A549 (cell line): ENCODE measurements around the gene STN1. TPM values are rescaled to one million over a fixed set of nuclear protein-coding genes. Genes with fewer than 3 reads are reported as not detected.

Source experiments
- ATAC-seq, 2 experiments: fragments of 200-7000 bp in 1 of 2; fragments of >200 bp in 1 of 2; cut with Nextera tagmentation in 1 of 2; cut with Tn5 transposase in 1 of 2; 3 replicates each; pipeline versions ENCODE4 v1.8.0 to v1.9.1; 2018 to 2020; ENCODE audit warnings: mild to moderate bottlenecking in 1 of 2, moderate library complexity in 1 of 2
- CTCF ChIA-PET: fragments of 300-600 bp; sonication (Branson Sonifier 250); formaldehyde crosslinking; extraction: SDS; loops from one replicate; lab custom pipeline; 2021; ENCODE audit warnings: antibody characterized with exemption, inconsistent platforms; lab: Yijun Ruan, JAX
- POLR2A ChIA-PET: fragments of 350-600 bp; formaldehyde crosslinking; extraction: SDS; loops from one replicate; lab custom pipeline; 2021; ENCODE audit warnings: antibody characterized with exemption, inconsistent platforms; lab: Yijun Ruan, JAX
- DNase-seq, 2 experiments: peaks; one replicate each; pipeline versions ENCODE4 v3.0.0 to v3.0.0-alpha.2; 2011 to 2016; ENCODE audit warnings: low read depth in 1 of 2, low spot score in 1 of 2
- FAIRE-seq: peaks from 2 replicates; lab custom pipeline; 2011; peaks lifted over from hg19 to GRCh38; lab: Jason Lieb, UNC
- H3K27ac ChIP-seq, 2 experiments: fragments of >200 bp; sonication (Bioruptor Twin); formaldehyde crosslinking; 3 replicates each; pipeline ENCODE4 v1.5.1; 2016 to 2017
- H3K4me1 ChIP-seq: fragments of >200 bp; sonication (Bioruptor Twin); formaldehyde crosslinking; 3 replicates; pipeline ENCODE4 v1.6.1; 2016
- H3K4me2 ChIP-seq: fragments of >200 bp; sonication (Bioruptor Twin); formaldehyde crosslinking; 3 replicates; pipeline ENCODE4 v1.6.1; 2016
- H3K4me3 ChIP-seq: fragments of >200 bp; sonication (Bioruptor Twin); formaldehyde crosslinking; 3 replicates; pipeline ENCODE4 v1.5.1; 2016
- H3K9me3 ChIP-seq: fragments of >200 bp; sonication (Bioruptor Twin); formaldehyde crosslinking; 3 replicates; pipeline ENCODE4 v1.6.1; 2016
- FOSB ChIP-seq: fragments of 250-450 bp; sonication (Bioruptor Pico); IDR thresholded peaks from 2 replicates; pipeline ENCODE4 v1.5.0; 2020; ENCODE audit warnings: mild to moderate bottlenecking, moderate library complexity
- FOSL2 ChIP-seq, 2 experiments: fragments of 450-650 bp in 1 of 2; fragments of >200 bp in 1 of 2; sonication (Bioruptor Twin) in 1 of 2; formaldehyde crosslinking; IDR thresholded peaks; 2 replicates each; pipeline versions ENCODE4 v1.5.0 to v1.6.1; 2016 to 2020; ENCODE audit warnings: mild to moderate bottlenecking in 1 of 2, moderate library complexity in 1 of 2
- HOXA7 ChIP-seq: fragments of 250-450 bp; sonication (Bioruptor Pico); IDR thresholded peaks from 2 replicates; pipeline ENCODE4 v1.5.0; 2020; ENCODE audit warnings: mild to moderate bottlenecking, moderate library complexity
- HOXB13 ChIP-seq: fragments of 250-450 bp; sonication (Bioruptor Pico); IDR thresholded peaks from 2 replicates; pipeline ENCODE4 v1.5.0; 2020; ENCODE audit warnings: low read depth, mild to moderate bottlenecking, moderate library complexity
- JUN ChIP-seq, 2 experiments: fragments of >200 bp; sonication (Bioruptor Twin); formaldehyde crosslinking; IDR thresholded peaks; 2 replicates in 1 of 2; 3 replicates in 1 of 2; pipeline ENCODE4 v1.6.1; 2016 to 2017
- RAD21 ChIP-seq, 2 experiments: fragments of >200 bp in 1 of 2; sonication (Bioruptor Twin) in 1 of 2; formaldehyde crosslinking in 1 of 2; IDR thresholded peaks in 1 of 2; conservative IDR thresholded peaks in 1 of 2; 2 replicates in 1 of 2; 3 replicates in 1 of 2; pipeline ENCODE4 v1.6.1; 2012 to 2018; ENCODE audit warnings: inconsistent platforms in 1 of 2
- RCOR1 ChIP-seq: fragments of 150-350 bp; IDR thresholded peaks from 2 replicates; pipeline ENCODE4 v1.6.1; 2014; ENCODE audit warnings: antibody characterized with exemption, low read length, low read depth
- WGBS: methylation state at CpG from one replicate; pipeline ENCODE4 v1.1.6; 2017; ENCODE audit errors: missing lambda C conversion rate; 5-methylcytosine and 5-hydroxymethylcytosine counted together
- polyA plus RNA-seq, 4 experiments: library from polyadenylated mRNA; depleted of rRNA in 3 of 4; stranded (reverse); fragments of >200 nt; fragmentation: RNase III in 1 of 4; extraction: RNeasy Plus Mini Kit Qiagen cat#74134 plus additional on column Dnase treatment in 1 of 4; gene quantifications; 2 replicates in 3 of 4; 3 replicates in 1 of 4; pipeline ENCODE4 v1.2.3, GENCODE V29; 2011 to 2017

Gene STN1
- polyA plus RNA-seq, 2 of the 4 experiments (the other 2 are of a cell fraction), result 17.1 to 34.5 TPM

DNA sequence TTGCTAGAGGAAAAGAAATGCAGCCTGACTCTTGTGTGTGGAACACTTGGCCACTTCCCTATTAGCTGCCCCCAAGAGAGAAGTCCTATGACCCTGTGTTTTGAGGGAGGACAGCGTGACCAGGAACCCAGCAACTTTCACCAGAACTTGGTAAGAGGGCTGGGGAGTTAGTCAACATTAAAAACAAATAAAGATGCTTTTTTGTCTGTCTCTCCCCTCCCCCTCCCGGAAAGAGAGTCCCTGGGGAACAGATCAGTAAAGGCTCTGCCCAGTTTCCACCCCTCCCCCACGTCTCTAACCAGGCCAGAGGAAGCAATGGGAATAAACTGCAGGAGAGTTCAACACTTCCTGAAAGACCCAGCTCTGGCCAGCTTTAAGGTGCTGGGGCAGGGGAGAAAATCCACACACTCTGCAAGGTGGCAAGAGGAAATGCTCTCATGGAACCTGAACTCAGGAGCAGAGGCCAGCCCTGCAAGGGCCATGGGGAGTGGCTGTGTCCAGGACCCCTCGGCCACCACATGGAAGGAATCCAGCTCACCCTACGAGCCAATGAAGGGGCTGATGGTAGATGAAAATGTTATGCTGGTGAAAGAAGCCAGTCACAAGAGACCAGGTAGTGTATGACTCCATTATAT, 84.1 kb downstream of the STN1 start:
- H3K4me1 ChIP-seq, result peaks cover 35% of the 10 kb centered on the region
- 0 out of 3 replicates have a peak, but pooled peaks cover 4% of the 10 kb centered on the region for H3K9me3 ChIP-seq
- ChIA-PET POLR2A (interaction anchor here (1.0 kb wide), 1 partner anchor 75 kb away, joined by 3 read pairs; no protein-coding TSS in a partner anchor), CTCF (interaction anchor here (1.0 to 3.0 kb wide), 5 partner anchors 9 to 121 kb away, joined by 3 to 12 read pairs (median 4); no protein-coding TSS in a partner anchor)
- FAIRE-seq, result no peak
- 24% methylated on average over 5 of the region's 5 CpGs for WGBS
- peak overlapping the region; percentile 72 to 81 for H3K27ac ChIP-seq
- peak overlapping the region; percentile 75 for H3K4me2 ChIP-seq
- ATAC-seq, result peak; percentile 51 to 78; a peak in 4 of 6 replicates
- 0 out of 3 replicates have a peak overlapping the region, but pooled peaks have one; percentile 8 for H3K4me3 ChIP-seq
- peak in 1 of 2 experiments; percentile 28; a peak in 1 of 5 replicates for TF ChIP-seq RAD21 (conservative IDR thresholded peaks at IDR 0.05 in 1 of 2, IDR thresholded peaks at IDR 0.05 in 1 of 2)
- TF ChIP-seq HOXB13 (CRISPR knock-in tag), result no peak
- peak; percentile 29 to 76 for DNase-seq

DNA sequence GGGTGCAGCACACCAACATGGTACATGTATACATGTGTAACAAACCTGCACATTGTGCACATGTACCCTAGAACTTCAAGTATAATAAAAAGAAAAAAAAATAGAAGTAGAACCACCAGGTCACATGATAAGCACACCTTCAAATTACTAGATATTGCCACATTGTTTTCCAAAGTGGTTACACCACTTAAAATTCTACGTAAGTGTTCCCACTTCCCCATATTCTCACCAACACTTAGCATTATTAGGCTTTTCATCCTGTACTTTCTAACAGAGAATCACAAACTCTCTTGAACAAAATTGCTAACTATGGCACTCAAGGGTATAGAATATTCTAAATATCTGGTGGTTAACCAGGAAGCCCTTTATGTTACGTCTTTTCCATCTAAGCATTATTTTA, 85.2 kb downstream of the STN1 start:
- TF ChIP-seq RCOR1 (no peak), JUN (IDR thresholded peaks at IDR 0.05) (no peak), FOSL2 (IDR thresholded peaks at IDR 0.05) (no peak), FOSL2 (CRISPR knock-in tag; IDR thresholded peaks at IDR 0.05) (no peak), FOSB (no peak), HOXA7 (CRISPR knock-in tag) (no peak)
- TF ChIP-seq, all 56 proteins: peak for 0
- POLR2A ChIA-PET, result no interaction called here
- Histone ChIP-seq H3K27ac (peak overlapping the region in 1 of 2 experiments; percentile 81; a peak in 2 of 6 replicates), H3K4me3 (no peak overlapping the region), H3K9me3 (0 out of 3 replicates have a peak, but pooled peaks cover 4% of the 10 kb centered on the region), H3K4me2 (no peak overlapping the region), H3K4me1 (peaks cover 42% of the 10 kb centered on the region)
- no peak for DNase-seq
- WGBS, result 94% methylated on average over 2 of the region's 2 CpGs
- ATAC-seq, result no peak
- CTCF ChIA-PET, result interaction anchor here (1.0 to 3.0 kb wide), 3 partner anchors 10 to 120 kb away, joined by 4 to 12 read pairs (median 5); no protein-coding TSS in a partner anchor
- FAIRE-seq, result no peak

Other genes with a start within 250 kb of the STN1 start
- gene SH3PXD2A, start 62.6 kb downstream of the STN1 start, polyA plus RNA-seq (2011; rRNA removed), result 3.9 and 6.2 TPM in 2 replicates
- gene SH3PXD2A, start 62.6 kb downstream of the STN1 start, polyA plus RNA-seq (2017; fragmentation: RNase III; extraction: RNeasy Plus Mini Kit Qiagen cat#74134 plus additional on column Dnase treatment), result 1.4 to 2.4 TPM (median 1.7 TPM) in 3 replicates
- gene SLK, start 49.0 kb upstream of the STN1 start, polyA plus RNA-seq (2011; rRNA removed), result 26.7 and 29.2 TPM in 2 replicates
- 20.5 to 23.3 TPM (median 23.2 TPM) in 3 replicates for gene SLK, start 49.0 kb upstream of the STN1 start, polyA plus RNA-seq (2017; fragmentation: RNase III; extraction: RNeasy Plus Mini Kit Qiagen cat#74134 plus additional on column Dnase treatment)
- 0.91 and 1.3 TPM in 2 replicates for gene COL17A1, start 167.7 kb upstream of the STN1 start, polyA plus RNA-seq (2011; rRNA removed)
- gene COL17A1, start 167.7 kb upstream of the STN1 start, polyA plus RNA-seq (2017; fragmentation: RNase III; extraction: RNeasy Plus Mini Kit Qiagen cat#74134 plus additional on column Dnase treatment), result 1.5 to 1.7 TPM (median 1.6 TPM) in 3 replicates
- gene SFR1, start 204.0 kb upstream of the STN1 start, polyA plus RNA-seq (2011; rRNA removed), result 11.2 and 17.6 TPM in 2 replicates
- gene SFR1, start 204.0 kb upstream of the STN1 start, polyA plus RNA-seq (2017; fragmentation: RNase III; extraction: RNeasy Plus Mini Kit Qiagen cat#74134 plus additional on column Dnase treatment), result 15.8 to 16.8 TPM (median 16.2 TPM) in 3 replicates